AG09309 (cell line): ENCODE results near the gene BAG3.
"Not testable (repeated sequence)": the region's sequence is repeated elsewhere in the genome, so short reads cannot be mapped to it uniquely, and the experiment has no call there.

Source experiments
- DNase-seq: peaks from one replicate; pipeline ENCODE4 v3.0.0-alpha.2; 2010; ENCODE audit warnings: low read depth
- H3K4me3 ChIP-seq: 2 replicates; pipeline ENCODE4 v1.5.1; 2011; ENCODE audit warnings: mild to moderate bottlenecking, low read depth, low read length, moderate library complexity; ENCODE audit not compliant: control insufficient read depth
- CTCF ChIP-seq: IDR thresholded peaks from 2 replicates; pipeline ENCODE4 v1.5.1; 2011; ENCODE audit warnings: mild to moderate bottlenecking, low read depth, low read length, inconsistent platforms; ENCODE audit not compliant: insufficient read depth, control insufficient read depth; ENCODE audit errors: missing control alignments

Gene BAG3

GRCh38 chr10:119655566-119656001 lies 4.4 kb downstream of the BAG3 start:
- TF ChIP-seq CTCF, result no peak
- H3K4me3 ChIP-seq, result peak overlapping the region; percentile 25
- DNase-seq, result peak; percentile 62

GRCh38 chr10:119656760-119657159 lies 5.6 kb downstream of the BAG3 start:
- H3K4me3 ChIP-seq, result no peak overlapping the region
- DNase-seq, result no peak
- TF ChIP-seq CTCF, result no peak

- no peak for DNase-seq
- H3K4me3 ChIP-seq, result no peak overlapping the region
- no peak for TF ChIP-seq CTCF
Measured at GRCh38 chr10:119657725-119658124, 6.5 kb downstream of the BAG3 start.

GRCh38 chr10:119658274-119658673 lies 7.1 kb downstream of the BAG3 start:
- H3K4me3 ChIP-seq, result no peak overlapping the region; the same call in 1 of the 2 replicates
- peak; percentile 63 for DNase-seq
- no peak for TF ChIP-seq CTCF

- no peak for DNase-seq
- no peak overlapping the region for H3K4me3 ChIP-seq
- TF ChIP-seq CTCF, result no peak
Measured at GRCh38 chr10:119659951-119660350, 8.8 kb downstream of the BAG3 start.

GRCh38 chr10:119662076-119662605 lies 11.0 kb downstream of the BAG3 start:
- not testable (repeated sequence) for H3K4me3 ChIP-seq, DNase-seq

GRCh38 chr10:119663866-119664698 lies 12.9 kb downstream of the BAG3 start:
- no peak overlapping the region for H3K4me3 ChIP-seq

More at GRCh38 chr10:119663866-119664698, 12.9 kb downstream of the BAG3 start:
- no peak for DNase-seq
- TF ChIP-seq CTCF, result no peak
